HEK293T (cell line): ENCODE results near the gene GDE1.

Experiments used
- CTCF ChIA-PET: fragments of 350-600 bp; formaldehyde crosslinking; extraction: SDS; loops from one replicate; lab custom pipeline; 2021; ENCODE audit warnings: antibody characterized with exemption, inconsistent platforms; lab: Yijun Ruan, JAX
- POLR2A ChIA-PET: fragments of 350-600 bp; formaldehyde crosslinking; extraction: SDS; loops from one replicate; lab custom pipeline; 2020; ENCODE audit warnings: antibody characterized with exemption, inconsistent platforms; lab: Yijun Ruan, JAX
- DNase-seq: peaks from one replicate; pipeline ENCODE4 v3.0.0; 2012; ENCODE audit warnings: mixed read lengths; ENCODE audit errors: extremely low spot score
- ARNT ChIP-seq: fragments of 450-650 bp; IDR thresholded peaks from 2 replicates; pipeline ENCODE4 v1.6.1; 2017; ENCODE audit warnings: mild to moderate bottlenecking
- BHLHE40 ChIP-seq: fragments of 450-650 bp; IDR thresholded peaks from 2 replicates; pipeline ENCODE4 v1.6.1; 2016; ENCODE audit warnings: mild to moderate bottlenecking, moderate library complexity, borderline replicate concordance
- CTBP1 ChIP-seq: fragments of 450-650 bp; IDR thresholded peaks from 2 replicates; pipeline ENCODE4 v1.6.1; 2016; ENCODE audit warnings: borderline replicate concordance
- ELF4 ChIP-seq: fragments of 450-650 bp; IDR thresholded peaks from 2 replicates; pipeline ENCODE4 v1.6.1; 2017; ENCODE audit warnings: antibody characterized with exemption
- FOXA1 ChIP-seq: fragments of 450-650 bp; IDR thresholded peaks from 2 replicates; pipeline ENCODE4 v1.6.1; 2016; ENCODE audit warnings: mild to moderate bottlenecking
- FOXK2 ChIP-seq: fragments of 450-650 bp; IDR thresholded peaks from 2 replicates; pipeline ENCODE4 v1.6.1; 2016; ENCODE audit warnings: mild to moderate bottlenecking
- FOXM1 ChIP-seq: fragments of 450-650 bp; IDR thresholded peaks from 2 replicates; pipeline ENCODE4 v1.6.1; 2017; ENCODE audit warnings: mild to moderate bottlenecking, borderline replicate concordance
- HDGF ChIP-seq: fragments of 450-650 bp; IDR thresholded peaks from 2 replicates; pipeline ENCODE4 v1.6.1; 2017; ENCODE audit warnings: antibody characterized with exemption, borderline replicate concordance
- L3MBTL2 ChIP-seq: fragments of 450-650 bp; conservative IDR thresholded peaks from 2 replicates; pipeline ENCODE4 v1.6.1; 2016; ENCODE audit warnings: mild to moderate bottlenecking
- LEF1 ChIP-seq: fragments of 450-650 bp; IDR thresholded peaks from 2 replicates; pipeline ENCODE4 v1.6.1; 2017; ENCODE audit warnings: mild to moderate bottlenecking, borderline replicate concordance
- NFRKB ChIP-seq: fragments of 450-650 bp; IDR thresholded peaks from 2 replicates; pipeline ENCODE4 v1.6.1; 2016; ENCODE audit warnings: mild to moderate bottlenecking, moderate library complexity
- PKNOX1 ChIP-seq: fragments of 450-650 bp; IDR thresholded peaks from 2 replicates; pipeline ENCODE4 v1.6.1; 2016
- SP1 ChIP-seq: fragments of 450-650 bp; IDR thresholded peaks from 2 replicates; pipeline ENCODE4 v1.6.1; 2017
- SUZ12 ChIP-seq: fragments of 450-650 bp; IDR thresholded peaks from 2 replicates; pipeline ENCODE4 v1.6.1; 2016; ENCODE audit warnings: mild to moderate bottlenecking
- TARDBP ChIP-seq: fragments of 450-650 bp; IDR thresholded peaks from 2 replicates; pipeline ENCODE4 v1.6.1; 2016
- ZNF384 ChIP-seq: fragments of 450-650 bp; IDR thresholded peaks from 2 replicates; pipeline ENCODE4 v1.6.1; 2016

The GDE1 gene

GRCh38 chr16:19484096-19484495 is 37.8 kb downstream of the GDE1 start:
- ChIA-PET POLR2A (no interaction called here), CTCF (no interaction called here)
- DNase-seq = no peak
- TF ChIP-seq NFRKB (no peak), FOXK2 (no peak), PKNOX1 (no peak), LEF1 (no peak), FOXM1 (no peak), HDGF (no peak), ZNF384 (no peak), CTBP1 (no peak), ELF4 (no peak), SUZ12 (no peak)

DNA sequence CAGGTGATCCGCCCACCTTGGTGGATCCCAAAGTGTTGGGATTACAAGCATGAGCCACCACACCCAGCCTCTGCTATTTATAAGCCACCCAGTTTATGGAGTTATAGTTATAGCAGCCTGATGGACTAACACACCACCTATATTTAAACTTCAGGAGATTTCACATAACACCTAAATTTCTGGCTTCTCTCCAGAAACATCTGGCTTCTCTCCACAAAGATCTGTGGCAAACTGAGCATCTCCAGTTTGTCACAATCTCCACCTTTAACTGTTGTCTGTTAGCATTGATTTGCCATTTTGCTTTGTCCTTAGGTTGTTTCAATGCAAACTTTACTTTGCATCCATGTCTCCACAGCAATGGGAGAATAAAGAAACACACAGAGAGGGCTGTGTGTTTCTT is 39.6 kb downstream of the GDE1 start:
- POLR2A ChIA-PET = no interaction called here
- TF ChIP-seq CTBP1 = no peak
- TF ChIP-seq L3MBTL2 = no peak
- TF ChIP-seq ZNF384 = no peak
- TF ChIP-seq SP1 = no peak
- TF ChIP-seq SUZ12 = no peak
- TF ChIP-seq LEF1 = no peak
- no peak for TF ChIP-seq PKNOX1
- TF ChIP-seq ARNT = no peak
- CTCF ChIA-PET = no interaction called here
- DNase-seq = no peak

GRCh38 chr16:19481769-19482168 is 40.1 kb downstream of the GDE1 start:
- ChIA-PET CTCF (no interaction called here), POLR2A (no interaction called here)
- TF ChIP-seq PKNOX1 (no peak), ELF4 (no peak), ZNF384 (no peak), TARDBP (no peak), SP1 (no peak), NFRKB (no peak), BHLHE40 (no peak), FOXA1 (no peak), L3MBTL2 (no peak), HDGF (no peak), CTBP1 (no peak), SUZ12 (no peak), ARNT (no peak)
- DNase-seq = no peak

DNA sequence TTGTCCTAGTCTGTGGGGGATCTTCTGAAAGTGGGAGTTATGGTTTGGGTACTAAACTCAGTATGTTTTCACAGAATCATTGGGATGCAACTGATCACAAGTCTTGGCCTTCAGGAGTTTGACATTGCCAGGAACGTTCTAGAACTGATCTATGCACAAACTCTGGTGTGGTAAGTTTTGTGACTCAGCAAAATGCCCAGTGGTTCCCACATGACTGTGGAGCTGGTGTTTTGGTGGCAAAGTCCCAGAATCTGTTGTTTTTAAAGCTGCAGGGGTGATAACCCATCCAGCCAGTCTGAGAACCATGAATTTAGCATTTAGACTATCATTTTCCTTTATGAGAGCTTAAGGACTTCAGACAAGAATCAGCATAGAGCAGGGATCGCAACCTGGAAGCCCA is 40.6 kb downstream of the GDE1 start:
- DNase-seq = no peak
- CTCF ChIA-PET = no interaction called here
- POLR2A ChIA-PET = no interaction called here
- TF ChIP-seq SUZ12 = no peak
- TF ChIP-seq FOXM1 = no peak
- no peak for TF ChIP-seq PKNOX1
- no peak for TF ChIP-seq ELF4
- no peak for TF ChIP-seq LEF1
- no peak for TF ChIP-seq CTBP1
- TF ChIP-seq L3MBTL2 = no peak
- no peak for TF ChIP-seq ARNT
- TF ChIP-seq TARDBP = no peak
- no peak for TF ChIP-seq HDGF
- TF ChIP-seq NFRKB = no peak
- TF ChIP-seq BHLHE40 = no peak
- TF ChIP-seq FOXA1 = no peak
- TF ChIP-seq SP1 = no peak
- TF ChIP-seq ZNF384 = no peak
- no peak for TF ChIP-seq FOXK2

- no peak for DNase-seq
- no peak for TF ChIP-seq FOXK2
- no peak for TF ChIP-seq ELF4
- no peak for TF ChIP-seq CTBP1
- no peak for TF ChIP-seq L3MBTL2
- CTCF ChIA-PET = no interaction called here
- POLR2A ChIA-PET = no interaction called here
These were observed 42.6 kb downstream of the GDE1 start for GRCh38 chr16:19479302-19479721.

DNA sequence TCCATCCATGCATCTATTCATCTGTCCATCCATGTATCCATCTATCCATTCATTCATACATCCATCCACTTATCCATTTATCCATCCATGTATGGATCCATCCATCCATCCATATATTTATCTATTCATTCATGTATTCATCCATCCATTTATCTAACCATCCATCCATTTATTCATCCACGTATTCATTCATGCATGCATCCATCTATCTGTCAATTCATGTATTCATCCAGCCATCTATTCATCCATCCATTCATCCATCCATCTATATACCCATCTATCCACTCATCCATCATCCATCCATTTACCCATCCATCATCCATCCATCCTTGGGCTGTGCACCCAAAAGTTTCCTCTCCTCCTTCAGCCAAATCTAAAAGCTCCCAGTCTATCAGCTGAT is 43.4 kb downstream of the GDE1 start:
- TF ChIP-seq FOXM1 (no peak), FOXK2 (no peak), NFRKB (no peak), L3MBTL2 (no peak), BHLHE40 (no peak), FOXA1 (no peak), TARDBP (no peak), HDGF (no peak), CTBP1 (no peak), LEF1 (no peak), ARNT (no peak), PKNOX1 (no peak), ZNF384 (no peak), SUZ12 (no peak), SP1 (no peak), ELF4 (no peak)
- DNase-seq = no peak
- ChIA-PET POLR2A (no interaction called here), CTCF (no interaction called here)
